DOHH2 (cell line): ENCODE results near the gene SPATS1.

ENCODE experiments used
- H3F3A ChIP-seq: fragments of 200-600 bp; sonication (generic), shearing (Covaris generic); 2 replicates; pipeline ENCODE4 v1.6.0; 2016; ENCODE audit warnings: antibody characterized with exemption, mild to moderate bottlenecking; ENCODE audit not compliant: control insufficient read depth, insufficient read depth
- H3K27ac ChIP-seq: fragments of 200-600 bp; sonication (generic); 2 replicates; pipeline ENCODE4 v1.5.1; 2014; ENCODE audit warnings: low read depth, mild to moderate bottlenecking, low read length, moderate library complexity
- H3K27me3 ChIP-seq: fragments of 200-600 bp; sonication (generic); 2 replicates; pipeline ENCODE4 v1.6.1; 2014; ENCODE audit warnings: mild to moderate bottlenecking, low read length, mixed read lengths; ENCODE audit not compliant: control insufficient read depth
- H3K36me3 ChIP-seq: fragments of 200-600 bp; sonication (generic); 2 replicates; pipeline ENCODE4 v1.6.1; 2014; ENCODE audit warnings: mild to moderate bottlenecking, low read length, moderate library complexity, mixed read lengths; ENCODE audit not compliant: control insufficient read depth
- H3K4me1 ChIP-seq: fragments of 200-600 bp; sonication (generic); 2 replicates; pipeline ENCODE4 v1.6.1; 2014; ENCODE audit warnings: mild to moderate bottlenecking, low read length, mixed read lengths; ENCODE audit not compliant: control insufficient read depth
- H3K4me2 ChIP-seq: fragments of 200-600 bp; sonication (generic); 2 replicates; pipeline ENCODE4 v1.6.0; 2014; ENCODE audit warnings: mild to moderate bottlenecking, low read length, moderate library complexity
- H3K4me3 ChIP-seq: fragments of 200-600 bp; sonication (generic); 2 replicates; pipeline ENCODE4 v1.5.1; 2014; ENCODE audit warnings: mild to moderate bottlenecking, low read length, mixed read lengths
- H3K79me2 ChIP-seq: fragments of 200-600 bp; sonication (generic); 2 replicates; pipeline ENCODE4 v1.6.1; 2014; ENCODE audit warnings: mild to moderate bottlenecking, low read length, mixed read lengths; ENCODE audit not compliant: control insufficient read depth
- H3K9me2 ChIP-seq: fragments of 200-600 bp; sonication (generic); replicated peaks from 2 replicates; pipeline ENCODE4 v1.6.1; 2014; ENCODE audit warnings: mild to moderate bottlenecking, low read length, mixed read lengths; ENCODE audit not compliant: control insufficient read depth
- H3K9me3 ChIP-seq: fragments of 200-600 bp; sonication (generic); 2 replicates; pipeline ENCODE4 v1.6.1; 2014; ENCODE audit warnings: antibody characterized with exemption, low read length, mixed read lengths; ENCODE audit not compliant: control insufficient read depth, insufficient read depth
- H4K20me1 ChIP-seq: fragments of 200-600 bp; sonication (generic); 2 replicates; pipeline ENCODE4 v1.6.0; 2014; ENCODE audit warnings: low read depth, mild to moderate bottlenecking, antibody characterized with exemption, low read length, moderate library complexity; ENCODE audit not compliant: control insufficient read depth, insufficient read depth
- CTCF ChIP-seq: fragments of 200-600 bp; sonication (generic); IDR thresholded peaks from one replicate; pipeline ENCODE4 v1.5.1; 2014; ENCODE audit warnings: antibody characterized with exemption, mild to moderate bottlenecking, low read depth, low read length; ENCODE audit not compliant: poor library complexity, severe bottlenecking
- EZH2phosphoT487 ChIP-seq: fragments of 200-600 bp; sonication (generic); IDR thresholded peaks from 2 replicates; pipeline ENCODE4 v1.6.1; 2017; ENCODE audit warnings: borderline replicate concordance, mild to moderate bottlenecking, antibody characterized with exemption, low read length, moderate library complexity, mixed read lengths

Gene SPATS1

DNA sequence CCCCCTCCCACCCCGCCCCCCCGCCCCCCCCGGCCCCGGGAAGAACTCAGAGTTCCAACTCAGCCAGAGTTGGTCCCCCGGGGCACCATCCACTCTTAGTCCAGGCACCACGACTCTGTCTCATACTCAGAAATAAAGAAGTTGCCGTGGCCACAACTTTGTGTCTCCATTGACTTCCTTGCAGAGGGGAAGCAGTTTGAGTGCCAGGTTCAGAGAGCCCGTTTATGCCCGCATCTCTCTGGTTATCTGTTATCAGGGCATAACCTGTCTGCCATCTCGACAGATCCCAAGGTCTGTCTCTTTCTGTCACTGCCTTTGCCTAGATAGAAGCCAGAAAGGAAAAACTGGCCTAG, 45.7 kb downstream of the SPATS1 start:
- H4K20me1 ChIP-seq: peaks cover 9% of the 10 kb centered on the region
- no peak overlapping the region for H3K27ac ChIP-seq
- no peaks in the 10 kb centered on the region; the same call in 1 of the 2 replicates for H3F3A ChIP-seq
- H3K4me1 ChIP-seq: peaks cover 26% of the 10 kb centered on the region
- no peaks in the 10 kb centered on the region for H3K27me3 ChIP-seq
- peak overlapping the region; percentile 89 for H3K4me3 ChIP-seq
- H3K9me2 ChIP-seq: no peaks in the 10 kb centered on the region
- H3K4me2 ChIP-seq: peak overlapping the region; percentile 98
- H3K36me3 ChIP-seq: peaks cover 38% of the 10 kb centered on the region
- peaks cover 52% of the 10 kb centered on the region for H3K79me2 ChIP-seq
- TF ChIP-seq CTCF (no peak), EZH2phosphoT487 (no peak)
- H3K9me3 ChIP-seq: no peaks in the 10 kb centered on the region

GRCh38 chr6:44388887-44389286, 46.4 kb downstream of the SPATS1 start:
- Histone ChIP-seq H3K36me3 (peaks cover 46% of the 10 kb centered on the region), H3K4me1 (peaks cover 26% of the 10 kb centered on the region), H3K4me3 (peak overlapping the region; percentile 89), H3K27me3 (no peaks in the 10 kb centered on the region), H3K79me2 (peaks cover 52% of the 10 kb centered on the region), H3K4me2 (peak overlapping the region; percentile 98), H3K27ac (no peak overlapping the region), H3F3A (no peaks in the 10 kb centered on the region; the same call in 1 of the 2 replicates), H3K9me2 (no peaks in the 10 kb centered on the region), H3K9me3 (no peaks in the 10 kb centered on the region), H4K20me1 (peaks cover 9% of the 10 kb centered on the region)
- no peak for TF ChIP-seq CTCF
- no peak for TF ChIP-seq EZH2phosphoT487

DNA sequence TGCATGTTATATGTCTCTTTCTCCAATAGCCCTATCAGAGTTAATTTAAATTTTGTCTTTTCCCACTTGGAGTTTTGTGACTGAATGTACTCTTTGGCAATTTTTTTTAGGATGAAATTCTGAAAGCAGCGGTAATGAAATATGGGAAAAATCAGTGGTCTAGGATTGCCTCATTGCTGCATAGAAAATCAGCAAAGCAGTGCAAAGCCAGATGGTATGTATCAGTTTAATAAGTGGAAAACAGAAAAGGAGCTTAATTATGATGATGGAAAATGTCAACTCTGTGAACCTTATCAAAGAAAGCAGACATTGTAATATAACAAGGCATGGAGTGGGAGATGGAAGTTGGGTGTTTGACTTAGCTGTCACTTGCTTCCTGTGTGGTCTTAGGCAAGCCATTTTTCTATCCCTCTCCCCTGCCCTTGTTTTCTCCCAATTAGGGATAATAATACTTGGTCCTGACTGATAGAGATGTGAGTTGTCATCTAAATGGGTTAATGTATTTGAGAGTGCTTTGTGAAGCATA, 47.8 kb downstream of the SPATS1 start:
- no peak overlapping the region for H3K4me2 ChIP-seq
- peaks cover 56% of the 10 kb centered on the region for H3K79me2 ChIP-seq
- no peaks in the 10 kb centered on the region for H3K9me3 ChIP-seq
- H3K27me3 ChIP-seq: no peaks in the 10 kb centered on the region
- H3K4me1 ChIP-seq: peaks cover 26% of the 10 kb centered on the region
- TF ChIP-seq EZH2phosphoT487: no peak
- no peak for TF ChIP-seq CTCF
- H3K27ac ChIP-seq: no peak overlapping the region
- no peaks in the 10 kb centered on the region for H3K9me2 ChIP-seq
- H4K20me1 ChIP-seq: peaks cover 9% of the 10 kb centered on the region
- no peaks in the 10 kb centered on the region; the same call in 1 of the 2 replicates for H3F3A ChIP-seq
- peaks cover 58% of the 10 kb centered on the region for H3K36me3 ChIP-seq
- no peak overlapping the region for H3K4me3 ChIP-seq
